Lung (tissue), 12 donors: Measurements from ENCODE around the gene MISP3. TPM values are rescaled to one million over a fixed set of nuclear protein-coding genes. Genes with fewer than 3 reads are reported as not detected.
A peak's percentile ranks its signal among the peaks of the same experiment; 100 is the strongest.

ENCODE experiments used
- ATAC-seq: fragments of 200-7000 bp; cut with Tn5 transposase; one replicate; pipeline ENCODE4 v1.9.1; 2020; ENCODE audit warnings: moderate number of reproducible peaks; ENCODE audit not compliant: insufficient read depth, low FRiP score
- DNase-seq, 3 donors: peaks; one replicate each; pipeline ENCODE4 v3.0.0-alpha.2; 2013 to 2017
- H3K27ac ChIP-seq, 2 donors: one replicate each; pipeline ENCODE4 v1.5.1; 2013; ENCODE audit warnings: mild to moderate bottlenecking in 2 of 2, moderate library complexity in 2 of 2, control low read depth in 1 of 2, inconsistent platforms in 1 of 2, low read depth in 1 of 2, low read length in 1 of 2
- H3K27me3 ChIP-seq, 3 donors: one replicate each; pipeline ENCODE4 v1.5.1; 2013; ENCODE audit warnings: low read length in 2 of 3; ENCODE audit not compliant: control insufficient read depth in 3 of 3, insufficient read depth in 3 of 3
- H3K36me3 ChIP-seq, 4 donors: one replicate each; pipeline ENCODE4 v1.5.1; 2013; ENCODE audit warnings: low read length in 4 of 4, mild to moderate bottlenecking in 1 of 4, moderate library complexity in 1 of 4; ENCODE audit not compliant: control insufficient read depth in 4 of 4, insufficient read depth in 4 of 4
- H3K4me1 ChIP-seq, 5 donors: one replicate each; pipeline ENCODE4 v1.5.1; 2013; ENCODE audit warnings: low read length in 5 of 5, mild to moderate bottlenecking in 2 of 5, moderate library complexity in 1 of 5; ENCODE audit not compliant: control insufficient read depth in 5 of 5, insufficient read depth in 5 of 5
- H3K4me3 ChIP-seq: one replicate; pipeline ENCODE4 v1.5.1; 2013; ENCODE audit warnings: mild to moderate bottlenecking, control low read depth, moderate library complexity
- H3K9ac ChIP-seq, 2 donors: one replicate each; pipeline ENCODE4 v1.5.1; 2013; ENCODE audit warnings: low read length in 2 of 2, control low read depth in 1 of 2; ENCODE audit not compliant: insufficient read depth in 1 of 2
- H3K9me3 ChIP-seq, 4 donors: one replicate each; pipeline ENCODE4 v1.5.1; 2013; ENCODE audit warnings: low read length in 3 of 4, mild to moderate bottlenecking in 1 of 4, moderate library complexity in 1 of 4; ENCODE audit not compliant: control insufficient read depth in 4 of 4, insufficient read depth in 3 of 4
- WGBS, 2 donors: extraction: QIAGEN DNeasy Blood & Tissue Kit; methylation state at CpG; one replicate each; pipeline ENCODE4 v1.1.7; 2013; 5-methylcytosine and 5-hydroxymethylcytosine counted together
- polyA plus RNA-seq, 2 donors: library from polyadenylated mRNA; stranded (reverse); fragments of 200-250 nt; gene quantifications; one replicate each; pipeline ENCODE4 v1.2.1, GENCODE V29; 2013
- total RNA-seq, 2 donors: library from RNA; depleted of rRNA in 1 of 2; stranded (reverse); fragments of >200 nt in 1 of 2; gene quantifications; one replicate each; pipeline ENCODE4 v1.2.1, GENCODE V29; 2014 to 2021
- TF ChIP-seq, protein P1 (sequence below): IDR thresholded peaks from 2 replicates; pipeline ENCODE4 v1.5.1; 2012; ENCODE audit warnings: mild to moderate bottlenecking; ENCODE audit errors: control extremely low read depth, extremely low read depth
- donor health status: control.
- donor health status: control.
- donor health status: Bipolar disorder and iron deficiency.
- donor health status: healthy.
- donor health status: DM: yes; HTN: yes; CAD: no.

Gene MISP3
- total and polyA plus RNA-seq, 4 donors = 3.5 to 11.2 (median 7.4) TPM

- DNase-seq (no peak), ATAC-seq (no peak)
- Histone ChIP-seq H3K27me3 (peaks cover 0 to 8% (median 5%) of the 10 kb centered on the region in 3 donors), H3K36me3 (peaks cover 0 to under 1% (median 0%) of the 10 kb centered on the region in 4 donors), H3K9me3 (peaks cover 0 to 1% (median 0%) of the 10 kb centered on the region in 4 donors), H3K4me3 (no peak overlapping the region), H3K9ac (no peak overlapping the region), H3K4me1 (peaks cover 3 to 10% (median 4%) of the 10 kb centered on the region in 5 donors), H3K27ac (no peak overlapping the region)
- TF ChIP-seq, protein P1, sequence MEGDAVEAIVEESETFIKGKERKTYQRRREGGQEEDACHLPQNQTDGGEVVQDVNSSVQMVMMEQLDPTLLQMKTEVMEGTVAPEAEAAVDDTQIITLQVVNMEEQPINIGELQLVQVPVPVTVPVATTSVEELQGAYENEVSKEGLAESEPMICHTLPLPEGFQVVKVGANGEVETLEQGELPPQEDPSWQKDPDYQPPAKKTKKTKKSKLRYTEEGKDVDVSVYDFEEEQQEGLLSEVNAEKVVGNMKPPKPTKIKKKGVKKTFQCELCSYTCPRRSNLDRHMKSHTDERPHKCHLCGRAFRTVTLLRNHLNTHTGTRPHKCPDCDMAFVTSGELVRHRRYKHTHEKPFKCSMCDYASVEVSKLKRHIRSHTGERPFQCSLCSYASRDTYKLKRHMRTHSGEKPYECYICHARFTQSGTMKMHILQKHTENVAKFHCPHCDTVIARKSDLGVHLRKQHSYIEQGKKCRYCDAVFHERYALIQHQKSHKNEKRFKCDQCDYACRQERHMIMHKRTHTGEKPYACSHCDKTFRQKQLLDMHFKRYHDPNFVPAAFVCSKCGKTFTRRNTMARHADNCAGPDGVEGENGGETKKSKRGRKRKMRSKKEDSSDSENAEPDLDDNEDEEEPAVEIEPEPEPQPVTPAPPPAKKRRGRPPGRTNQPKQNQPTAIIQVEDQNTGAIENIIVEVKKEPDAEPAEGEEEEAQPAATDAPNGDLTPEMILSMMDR = no peak
- WGBS, 2 donors = 53 to 57% methylated on average over 9 of the region's 9 CpGs
Observed at GRCh38 chr19:14061081-14061749, 11.4 kb upstream of the MISP3 start.

DNA sequence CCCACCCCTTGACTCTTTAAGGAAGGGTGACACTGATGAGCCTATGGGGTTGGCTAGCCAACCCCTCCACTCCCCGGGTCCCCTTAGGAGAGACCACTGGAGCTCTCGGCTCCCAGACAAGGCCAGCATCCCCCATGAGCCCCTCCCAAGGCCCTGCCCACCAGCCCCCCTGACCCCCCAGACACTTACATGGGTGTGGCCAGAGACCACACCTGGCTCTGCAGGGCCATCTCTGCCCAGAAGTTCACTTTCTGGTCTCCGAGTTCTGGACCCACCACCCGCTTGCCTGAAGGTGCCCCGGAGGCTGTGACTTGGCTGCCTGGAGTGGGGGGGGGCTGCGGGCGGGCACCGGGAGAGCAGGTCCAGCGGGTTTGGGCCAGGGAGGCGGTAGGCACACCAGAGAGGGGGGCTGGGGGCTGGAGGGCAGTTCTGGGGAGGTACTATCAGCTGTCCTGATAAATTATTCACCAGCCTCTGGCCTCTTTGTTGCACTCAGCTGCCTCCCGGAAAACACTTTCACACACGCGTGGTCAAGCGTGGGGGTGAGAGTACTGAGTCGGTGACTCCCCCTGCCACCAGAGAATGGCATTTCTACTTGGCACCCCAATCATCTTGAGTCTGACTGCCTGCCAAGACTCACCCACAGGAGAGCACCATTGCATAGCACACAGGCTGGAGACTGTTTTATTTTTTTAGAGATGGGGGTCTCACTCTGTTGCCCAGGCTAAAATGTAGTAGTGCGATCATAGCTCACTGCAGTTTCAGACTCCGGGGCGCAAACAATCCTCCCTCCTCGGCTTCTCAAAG is 10.6 kb upstream of the MISP3 start, which contains the start of gene PALM3:
PALM3 (minus strand) TSS at position 326 of the 807 bp plus-strand sequence; CDS start at position 230, 96 bp downstream.
- peaks cover 0 to 1% (median 0%) of the 10 kb centered on the region in 4 donors for H3K9me3 ChIP-seq
- 56 to 77% methylated on average over 19 of the region's 19 CpGs for WGBS, 2 donors
- H3K4me1 ChIP-seq = peaks cover 3 to 6% (median 4%) of the 10 kb centered on the region in 5 donors
- peaks cover 0 to 8% (median 5%) of the 10 kb centered on the region in 3 donors for H3K27me3 ChIP-seq
- no peaks in the 10 kb centered on the region for H3K36me3 ChIP-seq
- no peak within 1 kb of the TSS for H3K4me3 ChIP-seq
- H3K9ac ChIP-seq = no peak within 1 kb of the TSS
- DNase-seq (peak; percentile 30 to 82 (median 75)), ATAC-seq (peak; percentile 75)
- TF ChIP-seq, protein P1 = no peak
- peak within 1 kb of the TSS in 1 of 2 donors; percentile 28 for H3K27ac ChIP-seq

GRCh38 chr19:14062558-14062855 is 10.1 kb upstream of the MISP3 start:
- DNase-seq = no peak
- 77 to 86% methylated on average over 5 of the region's 5 CpGs for WGBS, 2 donors
- peaks cover 0 to 8% (median 5%) of the 10 kb centered on the region in 3 donors for H3K27me3 ChIP-seq
- no peak overlapping the region for H3K9ac ChIP-seq
- peaks cover 3 to 6% (median 4%) of the 10 kb centered on the region in 5 donors for H3K4me1 ChIP-seq
- H3K36me3 ChIP-seq = no peaks in the 10 kb centered on the region
- peaks cover 0 to 1% (median 0%) of the 10 kb centered on the region in 4 donors for H3K9me3 ChIP-seq
- ATAC-seq = no peak
- TF ChIP-seq, protein P1 = no peak
- no peak overlapping the region for H3K27ac ChIP-seq
- no peak overlapping the region for H3K4me3 ChIP-seq
